AG09319 (cell line): ENCODE measurements around the gene TDP1.

ENCODE experiments used
- DNase-seq: peaks from one replicate; pipeline ENCODE4 v3.0.0-alpha.2; 2010; ENCODE audit warnings: low read depth; ENCODE audit errors: extremely low read depth
- TF ChIP-seq, protein P1 (sequence below): IDR thresholded peaks from 2 replicates; pipeline ENCODE4 v1.5.1; 2011; ENCODE audit warnings: low read depth, mild to moderate bottlenecking, inconsistent platforms, low read length, moderate library complexity

The TDP1 gene

GRCh38 chr14:89990218-89990617 lies 34.5 kb downstream of the TDP1 start:
- DNase-seq: no peak
- TF ChIP-seq, protein P1, sequence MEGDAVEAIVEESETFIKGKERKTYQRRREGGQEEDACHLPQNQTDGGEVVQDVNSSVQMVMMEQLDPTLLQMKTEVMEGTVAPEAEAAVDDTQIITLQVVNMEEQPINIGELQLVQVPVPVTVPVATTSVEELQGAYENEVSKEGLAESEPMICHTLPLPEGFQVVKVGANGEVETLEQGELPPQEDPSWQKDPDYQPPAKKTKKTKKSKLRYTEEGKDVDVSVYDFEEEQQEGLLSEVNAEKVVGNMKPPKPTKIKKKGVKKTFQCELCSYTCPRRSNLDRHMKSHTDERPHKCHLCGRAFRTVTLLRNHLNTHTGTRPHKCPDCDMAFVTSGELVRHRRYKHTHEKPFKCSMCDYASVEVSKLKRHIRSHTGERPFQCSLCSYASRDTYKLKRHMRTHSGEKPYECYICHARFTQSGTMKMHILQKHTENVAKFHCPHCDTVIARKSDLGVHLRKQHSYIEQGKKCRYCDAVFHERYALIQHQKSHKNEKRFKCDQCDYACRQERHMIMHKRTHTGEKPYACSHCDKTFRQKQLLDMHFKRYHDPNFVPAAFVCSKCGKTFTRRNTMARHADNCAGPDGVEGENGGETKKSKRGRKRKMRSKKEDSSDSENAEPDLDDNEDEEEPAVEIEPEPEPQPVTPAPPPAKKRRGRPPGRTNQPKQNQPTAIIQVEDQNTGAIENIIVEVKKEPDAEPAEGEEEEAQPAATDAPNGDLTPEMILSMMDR: no peak

DNA sequence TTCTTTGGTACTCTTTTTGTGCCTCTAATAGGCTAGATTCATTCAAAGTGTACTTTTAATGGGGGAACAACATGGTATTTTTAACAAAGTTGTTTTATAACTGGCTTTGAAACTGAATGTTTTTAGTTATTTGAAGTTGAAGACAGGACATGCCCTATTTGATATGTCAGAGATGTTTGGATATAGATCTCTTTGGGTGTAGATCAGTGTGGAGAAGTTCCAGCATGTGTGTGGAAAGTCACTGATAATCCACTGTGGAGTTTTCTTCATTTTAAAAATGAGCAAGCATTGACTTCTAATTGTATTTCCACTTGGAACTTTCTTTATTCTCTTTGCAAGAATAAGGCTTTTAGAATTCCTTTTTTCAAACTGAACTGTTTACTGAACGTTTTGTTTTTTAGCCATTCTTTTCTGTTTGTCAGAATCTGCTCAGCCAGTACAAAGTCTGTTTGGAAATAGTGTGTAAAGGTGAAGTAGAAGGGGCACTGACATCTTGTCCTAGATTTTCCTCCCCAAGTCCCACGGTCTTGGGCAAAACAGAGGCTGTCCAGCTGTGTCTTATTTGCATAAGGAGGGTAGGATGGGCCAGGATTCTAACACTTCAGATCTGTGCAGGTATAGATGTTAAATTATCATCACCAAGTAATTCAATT lies 35.0 kb downstream of the TDP1 start:
- no peak for DNase-seq
- TF ChIP-seq, protein P1: no peak

DNA sequence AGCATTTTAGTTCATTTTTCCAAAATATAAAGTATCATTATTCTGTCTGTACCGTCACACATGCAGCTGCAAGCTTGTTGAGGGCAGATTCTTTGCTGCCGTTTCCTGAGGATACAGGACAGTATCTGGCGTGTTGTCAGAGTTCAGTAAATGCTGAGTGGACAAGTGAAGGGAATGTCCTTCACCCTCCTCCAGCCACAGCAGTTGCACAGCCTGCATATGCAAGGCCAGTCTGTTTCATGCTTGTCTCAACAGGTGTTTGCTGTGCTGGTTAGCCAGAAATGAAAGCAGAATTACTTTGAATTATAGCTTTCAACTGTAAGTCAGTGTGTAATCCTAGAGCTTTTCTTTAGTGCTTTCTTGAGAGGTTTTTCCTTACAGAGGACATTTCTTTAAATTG lies 36.5 kb downstream of the TDP1 start:
- TF ChIP-seq, protein P1: no peak
- no peak for DNase-seq

GRCh38 chr14:89996963-89997362 lies 41.2 kb downstream of the TDP1 start:
- no peak for DNase-seq
- TF ChIP-seq, protein P1: no peak

DNA sequence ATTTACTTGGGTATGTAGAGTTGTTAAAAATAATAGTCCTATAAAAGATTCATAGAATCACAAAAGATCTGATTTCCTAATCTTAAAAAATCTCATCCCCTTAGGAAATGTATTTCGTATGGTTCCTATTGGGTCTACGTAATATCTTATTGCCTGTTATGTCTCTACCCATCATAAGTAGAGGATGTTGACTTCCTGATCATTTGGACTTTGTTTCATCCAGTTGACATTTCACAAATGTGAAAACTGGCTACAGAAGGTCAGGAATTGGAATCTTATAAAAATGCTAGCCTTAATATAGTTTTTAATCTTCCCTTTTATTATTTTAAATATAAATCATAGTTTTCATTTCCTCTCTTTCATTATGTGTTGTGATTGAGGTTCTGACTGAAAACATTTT lies 45.2 kb downstream of the TDP1 start:
- no peak for DNase-seq
- TF ChIP-seq, protein P1: no peak

- TF ChIP-seq, protein P1: no peak
- no peak for DNase-seq
Measured at GRCh38 chr14:90003526-90004307, 48.0 kb downstream of the TDP1 start.

DNA sequence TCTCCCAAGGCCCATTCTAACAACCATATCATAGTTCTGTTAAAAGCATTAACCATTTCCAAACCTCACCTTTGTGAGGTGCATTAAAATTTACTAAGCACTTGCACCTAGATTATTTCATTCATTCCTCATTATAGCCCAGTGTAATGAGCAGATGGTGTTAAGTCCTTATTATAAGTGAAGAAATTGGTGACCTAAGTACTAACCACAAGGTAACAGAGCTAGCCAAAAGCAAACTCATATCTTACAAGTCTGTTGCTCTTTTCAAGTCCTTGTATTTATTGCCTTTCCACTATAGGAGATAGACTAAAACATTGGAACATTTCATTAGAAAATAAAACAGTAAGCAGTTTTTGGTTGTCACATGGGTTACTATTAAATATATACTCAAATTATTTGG lies 49.7 kb downstream of the TDP1 start:
- TF ChIP-seq, protein P1: no peak
- no peak for DNase-seq
